Measurements from ENCODE around the gene ZNF256.

DNA sequence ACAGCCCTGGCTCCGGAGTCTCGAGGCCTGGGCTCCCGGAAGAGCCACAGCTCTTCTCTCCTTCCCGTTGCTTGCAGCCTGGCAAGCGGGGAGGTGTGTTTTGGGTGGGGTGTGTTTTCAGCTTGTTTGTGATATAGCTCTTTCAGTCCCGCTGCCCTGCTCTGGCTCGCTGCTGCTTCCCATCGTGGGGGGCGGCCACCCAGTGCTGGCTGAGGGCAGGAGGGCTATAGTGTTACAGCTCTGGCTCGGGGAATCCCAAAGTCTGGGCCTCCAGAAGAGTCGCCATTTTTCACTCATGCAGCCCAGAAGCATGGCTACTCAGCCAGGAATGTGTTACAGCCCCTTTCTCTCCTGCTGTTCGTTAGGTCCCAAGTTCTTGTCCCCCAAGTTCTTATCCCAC is 2.2 kb upstream of the ZNF256 start:
- no peak for TF ChIP-seq POLR2AphosphoS5 (IDR thresholded peaks at IDR 0.05; ENCODE audit: low read depth, low read length)
- no peak for TF ChIP-seq TAF1 (IDR thresholded peaks at IDR 0.05; ENCODE audit: borderline replicate concordance, low read depth, low read length)
- no peak for TF ChIP-seq POLR2A (IDR thresholded peaks at IDR 0.05; ENCODE audit: low read depth, low read length)
